ENCODE measurements around the gene MATK.

MATK gene

DNA sequence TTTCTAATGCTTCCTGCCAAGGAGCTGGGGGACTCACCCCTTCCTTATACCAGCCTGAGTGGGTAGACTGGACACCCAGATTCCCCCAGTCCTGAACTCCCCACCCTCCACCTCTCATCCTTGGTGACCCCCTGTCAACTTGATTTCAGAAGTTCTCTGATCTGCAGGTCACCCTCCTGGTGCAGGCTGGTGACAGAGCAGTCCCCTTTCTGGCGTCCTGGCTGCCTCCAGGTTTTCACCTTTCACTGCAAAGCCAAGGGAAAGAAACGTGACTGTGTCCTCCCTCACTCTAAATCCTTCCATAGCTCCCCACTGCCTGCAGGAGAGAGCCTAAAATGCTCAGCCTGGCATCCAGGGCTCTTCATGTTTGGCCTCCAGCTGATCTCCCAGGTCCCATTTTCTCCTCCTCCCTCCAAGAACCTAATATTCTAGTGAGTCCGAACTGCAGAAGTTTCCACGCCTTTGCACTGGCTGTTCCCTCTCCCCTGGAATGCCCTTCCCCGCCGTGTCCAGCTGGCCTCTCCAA is 4.1 kb upstream of the MATK start:
- no peaks in the 10 kb centered on the region for H3K36me3 ChIP-seq (ENCODE audit: insufficient read depth, low read length)
- no peak overlapping the region for H3K9ac ChIP-seq (ENCODE audit: insufficient read length)
- no peak for DNase-seq (ENCODE audit: low read depth, low spot score)
- H3K4me3 ChIP-seq, result no peak overlapping the region
- H3K9me3 ChIP-seq (ENCODE audit: low read depth, low read length), result no peaks in the 10 kb centered on the region
- no peak overlapping the region for H3K27ac ChIP-seq
- TF ChIP-seq FOXP2 (optimal IDR thresholded peaks at IDR 0.05; ENCODE audit: control extremely low read depth, extremely low read length, insufficient read depth) (no peak), POLR2AphosphoS5 (IDR thresholded peaks at IDR 0.05; ENCODE audit: borderline replicate concordance, low read depth, low read length) (no peak), EZH2 (IDR thresholded peaks at IDR 0.05) (no peak)

DNA sequence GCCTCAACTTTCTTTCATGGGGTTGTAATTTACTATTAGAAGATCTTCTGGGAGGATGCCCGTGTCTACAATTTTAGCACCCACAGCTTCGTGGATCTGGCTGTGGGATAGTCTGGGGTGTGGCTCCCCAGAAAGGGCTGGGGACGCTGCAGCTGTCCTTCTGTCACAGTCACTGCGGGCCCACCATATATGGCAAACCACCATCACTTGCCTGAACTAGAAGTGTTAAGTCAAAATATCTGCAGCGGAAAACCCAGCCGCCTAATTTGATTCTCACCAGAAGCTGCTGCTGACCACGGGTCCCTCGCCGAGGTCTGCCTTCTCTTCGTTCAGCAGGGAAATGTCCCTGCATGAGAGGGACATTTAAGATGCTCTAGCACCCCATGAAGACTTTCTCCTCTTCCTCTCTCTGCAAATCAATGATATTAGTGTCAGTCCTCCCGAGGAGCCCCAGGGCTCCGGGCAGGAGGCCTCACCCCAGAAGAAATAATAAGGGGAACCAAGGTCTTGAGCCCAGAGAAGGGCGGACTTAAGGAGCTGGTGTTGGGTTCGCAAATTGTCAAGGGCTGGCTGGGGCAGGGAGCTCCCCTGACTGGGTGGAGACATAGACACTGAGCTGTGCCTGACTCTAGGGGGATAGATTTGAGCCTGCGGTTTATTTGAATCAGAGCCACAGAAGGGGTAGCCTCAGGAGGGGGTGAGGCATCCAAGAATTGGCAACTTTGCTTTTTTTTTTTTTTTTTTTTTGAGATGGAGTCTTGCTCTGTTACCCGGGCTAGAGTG is 3.0 kb upstream of the MATK start:
- DNase-seq (ENCODE audit: low read depth, low spot score), result no peak
- Histone ChIP-seq H3K9ac (ENCODE audit: insufficient read length) (no peak overlapping the region), H3K9me3 (ENCODE audit: low read depth, low read length) (no peaks in the 10 kb centered on the region), H3K36me3 (ENCODE audit: insufficient read depth, low read length) (no peaks in the 10 kb centered on the region), H3K4me3 (no peak overlapping the region), H3K27ac (no peak overlapping the region)
- TF ChIP-seq FOXP2 (optimal IDR thresholded peaks at IDR 0.05; ENCODE audit: control extremely low read depth, extremely low read length, insufficient read depth), result no peak
- TF ChIP-seq POLR2AphosphoS5 (IDR thresholded peaks at IDR 0.05; ENCODE audit: borderline replicate concordance, low read depth, low read length), result no peak
- TF ChIP-seq EZH2 (IDR thresholded peaks at IDR 0.05), result no peak

DNA sequence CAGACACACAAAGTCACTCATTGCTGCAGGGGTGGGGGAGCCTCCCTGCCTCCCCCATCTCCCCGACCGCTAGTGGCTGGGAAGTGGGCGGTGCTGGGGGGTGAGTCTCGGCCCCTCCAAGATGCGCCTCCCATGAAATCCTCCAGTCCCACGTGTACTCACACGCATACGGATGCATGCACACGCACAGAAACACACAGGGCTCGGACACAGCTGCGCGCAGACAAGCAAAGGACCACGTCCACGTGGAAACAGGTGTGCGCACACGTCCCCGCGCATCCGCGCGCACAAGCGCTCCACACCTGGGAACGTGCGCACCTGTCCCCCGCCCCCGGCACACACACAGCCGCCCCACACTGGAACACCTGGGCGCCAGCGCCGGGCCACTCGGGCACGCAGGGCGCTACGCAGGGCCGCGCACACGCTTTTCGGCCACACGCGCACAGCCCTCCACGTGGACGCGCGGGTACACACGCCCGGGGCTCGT is 687 bp downstream of the MATK start:
- Histone ChIP-seq H3K27ac (no peak overlapping the region), H3K9me3 (ENCODE audit: low read depth, low read length) (no peaks in the 10 kb centered on the region), H3K36me3 (ENCODE audit: insufficient read depth, low read length) (no peaks in the 10 kb centered on the region), H3K4me3 (peak overlapping the region; percentile 72), H3K9ac (ENCODE audit: insufficient read length) (no peak overlapping the region)
- TF ChIP-seq FOXP2 (optimal IDR thresholded peaks at IDR 0.05; ENCODE audit: control extremely low read depth, extremely low read length, insufficient read depth) (no peak), POLR2AphosphoS5 (IDR thresholded peaks at IDR 0.05; ENCODE audit: borderline replicate concordance, low read depth, low read length) (no peak), EZH2 (IDR thresholded peaks at IDR 0.05) (no peak)
- no peak for DNase-seq (ENCODE audit: low read depth, low spot score)

DNA sequence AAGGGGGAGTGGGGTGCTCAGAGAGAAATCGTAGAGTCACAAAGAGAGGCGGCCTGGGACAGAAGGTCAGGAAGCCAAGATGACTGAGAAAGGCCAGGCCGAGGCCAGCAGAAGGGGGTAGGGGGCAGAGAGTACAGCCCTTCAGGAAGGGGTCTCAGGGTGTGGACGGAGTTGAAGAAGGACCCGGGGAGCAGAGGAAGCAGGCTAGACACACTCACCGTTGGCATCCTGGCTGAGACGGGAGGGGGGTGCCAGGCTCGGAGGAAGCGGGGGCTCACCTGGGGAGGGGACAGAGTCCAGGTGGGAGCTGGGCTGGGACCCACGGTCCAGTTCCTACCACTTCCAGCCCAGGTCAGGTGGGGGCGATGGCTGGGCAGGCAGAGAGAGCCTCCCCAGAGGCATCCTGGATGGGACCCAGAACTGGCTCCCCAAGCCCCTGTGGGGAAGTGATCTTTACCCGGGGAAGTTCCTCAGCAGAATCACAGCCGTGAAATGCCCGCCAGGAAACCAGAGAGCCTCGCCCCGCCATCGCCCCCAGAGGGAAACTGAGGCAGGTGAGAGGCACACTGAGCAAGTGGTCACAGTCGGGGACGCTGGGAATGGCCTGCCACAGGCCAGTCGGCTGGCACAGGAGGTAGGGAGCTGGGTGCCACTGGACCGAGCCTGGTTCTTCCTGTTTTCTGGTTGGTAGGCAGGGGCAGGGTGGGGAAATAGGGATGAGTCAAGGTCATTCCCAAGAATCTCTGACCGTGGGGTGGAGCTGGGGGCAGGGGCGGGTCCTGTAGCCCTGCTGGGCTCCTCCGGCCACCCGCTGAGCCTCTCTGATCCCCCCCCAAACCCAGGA is 1.4 kb downstream of the MATK start:
- Histone ChIP-seq H3K36me3 (ENCODE audit: insufficient read depth, low read length) (no peaks in the 10 kb centered on the region), H3K27ac (no peak overlapping the region), H3K4me3 (peak overlapping the region; percentile 72), H3K9ac (ENCODE audit: insufficient read length) (no peak overlapping the region), H3K9me3 (ENCODE audit: low read depth, low read length) (no peaks in the 10 kb centered on the region)
- TF ChIP-seq POLR2AphosphoS5 (IDR thresholded peaks at IDR 0.05; ENCODE audit: borderline replicate concordance, low read depth, low read length) (no peak), FOXP2 (optimal IDR thresholded peaks at IDR 0.05; ENCODE audit: control extremely low read depth, extremely low read length, insufficient read depth) (no peak), EZH2 (IDR thresholded peaks at IDR 0.05) (no peak)
- no peak for DNase-seq (ENCODE audit: low read depth, low spot score)

DNA sequence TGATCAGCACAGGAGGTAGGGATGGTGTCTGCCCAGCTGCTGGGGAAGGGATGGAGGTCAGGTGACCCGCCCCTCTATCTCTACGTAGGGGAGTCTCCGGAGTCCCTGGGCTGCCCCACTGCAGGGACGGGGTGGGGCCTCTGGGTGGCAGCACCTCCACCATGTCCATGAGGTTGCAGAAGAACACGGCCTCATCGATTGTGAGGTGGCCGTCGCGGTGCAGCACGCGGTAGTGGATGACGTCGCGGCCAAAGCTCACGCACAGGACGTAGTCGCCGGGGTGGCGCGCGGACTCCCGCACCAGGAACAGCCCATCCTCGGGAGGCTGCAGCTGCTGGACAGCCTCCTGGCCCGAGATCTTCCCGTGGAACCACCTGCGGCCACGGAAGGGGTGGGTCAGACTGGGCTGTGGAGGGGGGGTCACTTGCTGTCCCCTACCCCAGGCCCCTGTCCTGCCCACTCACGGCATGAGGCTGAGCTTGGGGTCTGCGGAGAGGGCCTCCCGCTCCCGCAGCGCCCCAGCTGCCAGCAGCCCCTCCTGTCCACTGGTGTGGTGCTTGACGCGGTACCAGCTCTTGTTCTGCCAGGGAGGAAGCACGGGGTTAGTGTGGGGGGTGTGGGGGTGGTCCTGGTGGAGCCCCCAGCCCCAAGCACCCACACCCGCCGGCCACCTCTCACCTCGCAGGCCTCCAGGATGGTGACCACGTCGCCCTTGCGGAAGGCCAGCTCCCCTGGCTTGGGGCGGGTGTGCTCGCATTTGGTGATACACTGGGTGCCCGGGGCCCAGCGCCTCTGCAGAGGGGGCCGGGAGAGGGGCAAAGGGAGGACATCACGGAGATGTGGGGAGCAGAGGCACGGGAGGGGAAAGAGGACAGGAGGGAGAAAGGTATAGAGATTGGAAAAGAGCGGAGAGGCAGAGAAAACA is 2.3 kb downstream of the MATK start:
- H3K9ac ChIP-seq (ENCODE audit: insufficient read length), result no peak overlapping the region
- no peak overlapping the region for H3K4me3 ChIP-seq
- DNase-seq (ENCODE audit: low read depth, low spot score), result no peak

DNA sequence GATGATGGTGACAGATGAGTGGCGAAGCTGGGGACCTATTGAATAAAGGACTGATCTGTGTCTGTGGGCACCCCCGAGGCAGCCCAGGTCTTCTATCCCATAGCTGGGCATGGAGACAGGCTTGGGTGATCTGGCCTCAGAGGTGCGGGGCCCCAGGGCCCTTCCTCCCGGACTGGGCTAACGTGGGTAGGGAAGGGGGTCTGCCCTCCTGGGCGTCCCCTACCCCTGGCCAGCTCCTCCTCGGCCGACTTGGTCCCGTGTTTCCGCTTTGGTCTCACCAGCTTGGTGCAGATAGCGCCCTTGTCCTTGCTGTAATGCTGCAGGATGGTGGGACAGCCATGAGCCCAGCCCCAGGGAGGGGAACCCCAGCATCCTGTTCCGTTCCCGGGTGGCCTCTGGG is 3.3 kb downstream of the MATK start:
- no peak overlapping the region for H3K27ac ChIP-seq
- no peak overlapping the region for H3K9ac ChIP-seq (ENCODE audit: insufficient read length)
- TF ChIP-seq FOXP2 (optimal IDR thresholded peaks at IDR 0.05; ENCODE audit: control extremely low read depth, extremely low read length, insufficient read depth) (no peak), POLR2AphosphoS5 (IDR thresholded peaks at IDR 0.05; ENCODE audit: borderline replicate concordance, low read depth, low read length) (no peak), EZH2 (IDR thresholded peaks at IDR 0.05) (no peak)
- no peak for DNase-seq (ENCODE audit: low read depth, low spot score)
- no peak overlapping the region for H3K4me3 ChIP-seq
- no peaks in the 10 kb centered on the region for H3K36me3 ChIP-seq (ENCODE audit: insufficient read depth, low read length)
- no peaks in the 10 kb centered on the region for H3K9me3 ChIP-seq (ENCODE audit: low read depth, low read length)

More for the DNA sequence above, 2.3 kb downstream of the MATK start:
- no peak for TF ChIP-seq FOXP2 (optimal IDR thresholded peaks at IDR 0.05; ENCODE audit: control extremely low read depth, extremely low read length, insufficient read depth)
- TF ChIP-seq POLR2AphosphoS5 (IDR thresholded peaks at IDR 0.05; ENCODE audit: borderline replicate concordance, low read depth, low read length), result no peak
- no peak for TF ChIP-seq EZH2 (IDR thresholded peaks at IDR 0.05)
- Histone ChIP-seq H3K27ac (no peak overlapping the region), H3K9me3 (ENCODE audit: low read depth, low read length) (no peaks in the 10 kb centered on the region), H3K36me3 (ENCODE audit: insufficient read depth, low read length) (no peaks in the 10 kb centered on the region)

DNA sequence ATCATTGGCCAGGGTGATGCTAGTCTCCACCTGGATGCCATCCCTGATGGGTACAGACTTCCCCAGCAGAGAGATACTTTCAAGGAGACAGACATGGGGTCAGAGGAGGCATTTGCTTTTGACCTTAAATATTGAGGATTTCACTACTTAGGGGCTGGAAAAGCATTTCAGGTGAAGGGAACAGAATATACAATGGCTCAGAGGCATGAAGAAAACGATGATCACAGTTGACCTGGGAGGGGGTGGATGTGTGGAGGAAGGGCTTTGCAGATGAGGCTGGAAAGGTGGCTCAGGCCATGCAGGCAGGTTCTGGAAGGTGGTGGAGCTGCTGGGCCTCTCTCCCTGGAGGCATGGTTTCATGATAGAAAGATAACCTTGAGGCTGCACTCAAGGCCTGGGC is 3.9 kb downstream of the MATK start:
- no peak overlapping the region for H3K4me3 ChIP-seq
- H3K9me3 ChIP-seq (ENCODE audit: low read depth, low read length), result no peaks in the 10 kb centered on the region
- H3K27ac ChIP-seq, result no peak overlapping the region
- no peak for DNase-seq (ENCODE audit: low read depth, low spot score)
- H3K9ac ChIP-seq (ENCODE audit: insufficient read length), result no peak overlapping the region
- TF ChIP-seq FOXP2 (optimal IDR thresholded peaks at IDR 0.05; ENCODE audit: control extremely low read depth, extremely low read length, insufficient read depth) (no peak), POLR2AphosphoS5 (IDR thresholded peaks at IDR 0.05; ENCODE audit: borderline replicate concordance, low read depth, low read length) (no peak), EZH2 (IDR thresholded peaks at IDR 0.05) (no peak)
- H3K36me3 ChIP-seq (ENCODE audit: insufficient read depth, low read length), result no peaks in the 10 kb centered on the region
